GM10248 (cell line): Measurements from ENCODE around the gene ALDH1L1.
A peak's percentile ranks its signal among the peaks of the same experiment; 100 is the strongest.

ENCODE experiments used
- CTCF ChIA-PET: fragments of 300-600 bp; sonication (Branson Sonifier 250); formaldehyde crosslinking; extraction: SDS; loops from one replicate; lab custom pipeline; 2021; ENCODE audit warnings: antibody characterized with exemption; lab: Yijun Ruan, JAX
- POLR2A ChIA-PET: fragments of 350-650 bp; sonication (Branson Sonifier 250); formaldehyde crosslinking; extraction: SDS; loops from one replicate; lab custom pipeline; 2020; ENCODE audit warnings: antibody characterized with exemption; lab: Yijun Ruan, JAX
- DNase-seq: peaks from one replicate; pipeline ENCODE4 v3.0.0; 2012; ENCODE audit errors: extremely low spot score
- CTCF ChIP-seq: IDR thresholded peaks from 2 replicates; pipeline ENCODE4 v1.5.1; 2012; ENCODE audit warnings: mild to moderate bottlenecking, low read depth; ENCODE audit errors: extremely low read depth, missing control alignments, control extremely low read depth

Gene ALDH1L1

GRCh38 chr3:126105691-126106187 is 74.6 kb downstream of the ALDH1L1 start:
- POLR2A ChIA-PET, result no interaction called here
- TF ChIP-seq CTCF, result no peak

DNA sequence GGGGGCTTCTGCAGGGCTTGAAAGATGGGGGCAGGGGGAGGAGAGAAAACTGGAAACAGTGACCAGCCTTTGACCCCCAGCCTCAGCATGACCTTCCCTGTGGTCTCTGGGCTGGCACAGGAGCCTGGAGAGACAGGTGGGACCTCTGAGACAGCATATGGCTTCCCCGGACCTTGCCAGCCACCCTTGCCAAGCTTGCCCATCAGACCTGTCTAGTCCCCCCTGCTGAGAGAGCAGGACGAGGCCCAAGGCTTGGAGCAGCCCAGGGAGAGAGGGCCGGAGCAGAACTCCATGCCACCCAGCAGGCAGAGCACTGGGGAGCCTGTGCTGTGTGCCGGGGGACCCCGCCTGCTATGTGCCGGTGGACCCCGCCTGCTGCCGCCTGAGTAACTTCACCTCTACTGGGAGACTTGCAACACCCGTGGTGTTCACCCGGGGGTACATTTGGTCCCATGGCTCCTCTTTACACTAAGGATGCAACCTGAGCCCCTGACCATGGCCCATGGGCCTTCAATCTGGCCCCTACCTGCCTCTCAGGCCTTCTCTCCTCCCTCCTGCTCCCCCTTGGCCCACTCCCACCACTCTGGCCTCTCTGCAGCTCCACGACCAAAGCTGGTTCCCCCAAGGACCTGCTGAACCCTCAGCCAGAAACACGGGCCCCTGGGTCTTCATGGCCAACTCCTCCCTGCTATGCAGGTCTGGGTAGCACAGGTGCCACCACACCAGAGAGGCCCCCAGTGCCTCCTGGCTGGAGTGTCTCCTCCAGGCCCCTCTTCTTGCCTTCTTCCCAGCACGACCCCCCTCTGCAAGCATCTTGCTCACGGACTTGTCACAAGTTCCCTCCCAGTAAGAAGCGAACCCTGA is 75.4 kb downstream of the ALDH1L1 start:
- CTCF ChIA-PET, result interaction anchor here (1.1 kb wide), 1 partner anchor 40 kb away, joined by 3 read pairs; no protein-coding TSS in a partner anchor
- POLR2A ChIA-PET, result no interaction called here
- TF ChIP-seq CTCF, result no peak
- DNase-seq, result no peak

More at GRCh38 chr3:126105691-126106187, 74.6 kb downstream of the ALDH1L1 start:
- CTCF ChIA-PET, result no interaction called here
- no peak for DNase-seq

DNA sequence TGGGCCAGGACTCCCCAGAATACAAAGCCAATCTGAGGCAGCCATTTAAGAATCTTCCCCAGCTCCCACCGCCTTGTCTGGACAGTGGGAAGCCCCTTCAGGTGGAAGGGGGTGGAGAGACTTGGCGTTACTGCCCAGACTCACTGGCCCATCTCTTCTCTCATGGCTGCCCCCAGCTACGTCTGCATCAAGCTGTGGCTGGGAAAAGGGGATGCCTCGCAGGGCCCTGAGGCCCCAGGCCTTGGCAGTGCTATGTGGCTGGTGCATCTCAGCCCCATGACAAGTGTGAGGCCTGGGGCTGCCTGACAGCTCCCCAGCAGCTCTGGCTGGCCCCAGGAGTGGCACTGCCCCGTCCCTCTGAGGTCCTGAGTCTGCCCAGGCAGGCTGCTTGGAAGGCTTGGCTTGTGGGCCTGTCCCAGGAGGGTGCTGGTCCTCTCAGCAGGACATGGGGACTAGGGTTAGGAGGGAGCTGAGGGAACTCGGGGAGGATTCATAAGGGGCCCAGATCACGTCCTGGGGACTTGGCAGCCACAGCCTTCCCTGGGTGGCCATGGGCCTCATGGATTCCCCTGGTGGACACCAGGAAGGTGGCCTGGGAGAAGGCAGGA is 76.3 kb downstream of the ALDH1L1 start:
- CTCF ChIA-PET, result interaction anchor here (0.7 to 1.1 kb wide), 2 partner anchors 20 to 39 kb away, joined by 3 read pairs; no protein-coding TSS in a partner anchor
- POLR2A ChIA-PET, result no interaction called here
- DNase-seq, result no peak
- TF ChIP-seq CTCF, result no peak

DNA sequence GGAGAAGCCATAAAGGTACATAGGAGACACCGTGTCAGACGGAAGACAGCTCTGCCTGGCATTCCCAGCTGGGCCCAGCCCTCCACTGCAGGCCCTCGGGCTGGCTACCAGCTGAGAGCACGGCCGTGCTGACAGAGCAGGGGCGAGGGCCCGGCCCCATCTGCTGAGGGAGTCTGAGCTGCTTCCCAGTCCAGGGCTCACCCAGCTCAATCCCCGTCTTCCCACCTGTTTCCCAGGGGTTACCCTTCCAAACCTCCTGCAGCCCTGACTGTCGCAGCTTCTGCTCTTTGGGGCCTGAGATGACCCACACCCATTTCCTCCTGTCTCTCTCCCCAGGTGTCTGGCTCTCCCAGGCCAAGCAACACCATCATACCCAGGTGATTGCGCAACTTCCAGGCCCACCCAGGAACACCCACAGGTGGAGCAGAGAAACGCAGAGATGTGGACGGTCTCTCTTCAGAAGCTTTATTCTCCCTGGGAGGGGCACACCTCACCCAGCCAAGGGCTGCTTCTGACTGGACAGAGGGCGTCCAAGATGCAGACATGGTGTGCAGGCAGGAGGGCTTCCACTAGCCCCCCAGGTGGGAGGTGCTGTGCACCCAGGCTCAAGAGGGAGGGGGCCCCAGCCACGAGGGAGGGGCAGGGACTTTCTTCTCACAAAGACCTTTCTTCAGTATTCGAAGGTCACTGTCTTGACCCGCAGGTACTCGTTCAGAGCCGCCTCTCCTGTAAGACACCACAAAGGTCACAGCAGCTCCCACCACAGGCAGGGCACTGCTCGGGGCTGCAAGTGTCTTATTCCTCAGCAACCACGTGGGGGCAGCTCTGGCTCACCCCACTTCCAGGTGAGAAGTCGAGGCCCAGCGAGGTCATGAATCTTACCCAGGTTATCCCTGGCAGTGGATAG is 77.0 kb downstream of the ALDH1L1 start:
- peak; percentile 19 for TF ChIP-seq CTCF
- POLR2A ChIA-PET, result no interaction called here
- no peak for DNase-seq
- CTCF ChIA-PET, result interaction anchor here (0.7 to 1.5 kb wide), 5 partner anchors 15 to 38 kb away, joined by 3 to 6 read pairs (median 3); no protein-coding TSS in a partner anchor

DNA sequence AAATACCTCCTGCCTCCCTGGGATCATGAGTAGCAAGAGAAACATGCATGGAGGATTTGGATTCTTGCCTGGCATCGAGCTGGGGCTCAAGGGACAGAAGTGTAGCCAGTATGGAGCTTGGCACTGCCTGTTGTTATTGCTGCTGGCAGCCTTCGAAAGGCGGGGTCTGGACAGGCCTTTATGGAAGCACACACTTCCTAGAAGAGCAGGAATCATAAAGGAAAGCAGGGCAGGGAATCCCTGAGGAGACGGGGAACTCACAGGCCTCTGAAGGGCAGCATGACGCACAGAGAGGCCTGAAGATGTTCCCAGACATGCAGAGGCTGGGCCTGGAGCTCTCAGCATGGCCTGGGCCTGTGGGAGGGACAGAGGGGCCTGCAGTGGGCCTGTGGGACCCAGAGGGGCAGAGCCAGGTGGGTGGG is 77.8 kb downstream of the ALDH1L1 start:
- no peak for TF ChIP-seq CTCF
- DNase-seq, result no peak

More for the DNA sequence above, 77.8 kb downstream of the ALDH1L1 start:
- POLR2A ChIA-PET, result no interaction called here
- CTCF ChIA-PET, result interaction anchor here (1.0 to 1.5 kb wide), 4 partner anchors 14 to 21 kb away, joined by 3 to 6 read pairs (median 3); no protein-coding TSS in a partner anchor
